Activated CD4-positive, alpha-beta T cell treated with anti-CD3 and anti-CD28 coated beads, Interleukin-2, amount 50 U/mL, for 24 hours (primary cell): Measurements from ENCODE around the gene KAT5.
"Not testable (repeated sequence)": the region's sequence is repeated elsewhere in the genome, so short reads cannot be mapped to it uniquely, and the experiment has no call there.

Source experiments
- DNase-seq, 2 donors: peaks; one replicate each; pipeline ENCODE4 v3.0.0-alpha.2; 2020; ENCODE audit warnings: low read depth in 1 of 2, low spot score in 1 of 2

KAT5 gene

DNA sequence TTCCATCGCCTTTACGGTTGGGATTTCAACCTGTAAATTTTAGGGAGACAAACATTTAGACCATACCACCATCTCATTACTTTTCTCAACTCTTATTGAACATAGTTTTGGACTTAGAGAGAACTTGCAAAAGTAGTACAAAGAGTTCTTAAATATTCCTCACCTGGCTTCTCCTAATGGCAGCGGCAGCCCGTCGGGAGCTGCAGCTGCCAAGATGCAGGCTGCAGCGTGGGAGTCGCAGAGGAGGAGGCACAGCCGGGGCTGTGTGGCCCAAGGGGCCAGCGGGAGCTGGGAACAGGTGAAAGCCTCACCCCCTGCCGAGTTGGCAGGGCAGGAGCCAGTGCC, 31.6 kb downstream of the KAT5 start:
- no peak for DNase-seq

DNA sequence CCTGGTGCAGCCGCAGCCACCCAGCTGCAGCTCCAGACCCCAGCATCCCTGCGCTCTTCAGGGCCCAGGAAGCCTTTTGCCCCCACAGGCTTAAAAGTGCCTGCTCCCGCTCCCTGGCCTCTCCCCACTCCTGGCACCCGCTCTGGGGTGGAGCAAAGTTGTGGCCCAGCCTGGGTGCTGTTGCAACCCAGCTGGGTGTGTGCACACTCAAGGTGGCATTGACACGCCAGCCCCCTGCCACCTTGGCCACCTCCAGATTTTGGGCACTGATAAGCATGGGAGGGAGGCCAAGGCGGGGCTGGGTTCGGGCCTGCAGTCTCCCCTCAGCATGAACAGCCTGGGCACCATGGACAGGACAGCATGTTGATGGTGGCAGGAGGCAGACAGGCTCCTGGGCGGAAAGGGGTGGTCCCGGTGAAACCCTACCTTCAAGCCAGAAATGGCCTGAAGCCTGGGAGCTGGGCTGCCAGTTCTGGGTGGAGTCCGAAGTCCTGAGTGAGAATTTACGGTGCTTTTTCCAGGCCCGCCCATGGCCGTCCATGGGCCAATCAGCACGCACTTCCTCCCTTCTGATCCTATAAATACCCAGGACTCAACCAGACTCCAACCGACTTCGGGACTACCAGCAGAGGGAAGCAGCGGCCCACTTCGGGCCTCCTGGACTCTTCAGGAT, 32.1 kb downstream of the KAT5 start:
- no peak for DNase-seq

DNA sequence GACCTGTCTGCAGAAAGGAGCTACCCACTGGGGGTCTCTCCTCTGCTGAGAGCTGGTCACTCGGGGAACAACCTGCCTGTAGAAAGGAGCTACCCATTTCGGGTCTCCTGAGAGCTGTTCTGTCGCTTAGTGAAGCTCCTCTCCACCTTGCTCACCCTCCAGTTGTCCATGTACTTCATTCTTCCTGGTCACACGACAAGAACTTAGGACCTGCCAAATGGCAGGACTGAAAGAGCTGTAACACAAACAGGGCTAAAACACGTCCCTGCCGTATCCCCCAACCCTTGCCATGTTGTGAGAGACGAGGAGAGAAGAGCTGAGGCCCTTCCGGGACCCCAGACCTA, 32.6 kb downstream of the KAT5 start:
- no peak for DNase-seq

DNA sequence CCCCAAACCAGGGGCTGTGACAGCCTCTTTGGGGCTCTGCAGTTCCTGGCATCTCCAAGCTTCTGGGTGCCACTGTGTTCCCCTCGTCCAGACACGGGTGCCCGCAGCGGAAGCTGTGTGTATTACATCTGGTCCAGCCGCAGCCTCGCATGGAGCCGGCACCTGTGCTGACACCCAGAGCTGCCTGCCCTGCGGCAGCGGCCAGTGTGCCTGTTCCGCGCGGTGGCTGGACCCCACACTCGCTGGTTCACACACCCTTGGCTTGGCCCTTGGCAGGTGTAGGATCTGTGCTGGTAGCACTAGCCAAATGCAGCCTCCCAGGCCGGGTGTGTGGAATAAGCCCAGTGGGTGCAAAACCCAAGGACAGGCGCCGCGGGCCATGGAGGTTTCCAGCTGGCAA, 33.0 kb downstream of the KAT5 start:
- DNase-seq, result no peak

DNA sequence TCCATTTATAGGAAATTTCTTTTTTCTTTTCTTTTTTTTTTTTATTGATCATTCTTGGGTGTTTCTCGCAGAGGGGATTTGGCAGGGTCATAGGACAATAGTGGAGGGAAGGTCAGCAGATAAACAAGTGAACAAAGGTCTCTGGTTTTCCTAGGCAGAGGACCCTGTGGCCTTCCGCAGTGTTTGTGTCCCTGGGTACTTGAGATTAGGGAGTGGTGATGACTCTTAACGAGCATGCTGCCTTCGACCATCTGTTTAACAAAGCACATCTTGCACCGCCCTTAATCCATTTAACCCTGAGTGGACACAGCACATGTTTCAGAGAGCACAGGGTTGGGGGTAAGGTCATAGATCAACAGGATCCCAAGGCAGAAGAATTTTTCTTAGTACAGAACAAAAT, 50.1 kb downstream of the KAT5 start:
- DNase-seq, result not testable (repeated sequence)

DNA sequence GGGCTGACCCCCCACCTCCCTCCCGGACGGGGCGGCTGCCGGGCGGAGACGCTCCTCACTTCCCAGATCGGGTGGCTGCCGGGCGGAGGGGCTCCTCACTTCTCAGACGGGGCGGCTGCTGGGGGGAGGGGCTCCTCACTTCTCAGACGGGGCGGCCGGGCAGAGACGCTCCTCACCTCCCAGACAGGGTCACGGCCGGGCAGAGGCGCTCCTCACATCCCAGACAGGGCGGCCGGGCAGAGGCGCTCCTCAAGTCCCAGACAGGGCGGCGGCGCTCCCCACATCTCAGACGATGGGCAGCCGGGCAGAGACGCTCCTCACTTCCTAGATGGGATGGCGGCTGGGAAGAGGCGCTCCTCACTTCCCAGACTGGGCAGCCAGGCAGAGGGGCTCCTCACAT, 50.8 kb downstream of the KAT5 start:
- not testable (repeated sequence) for DNase-seq

DNA sequence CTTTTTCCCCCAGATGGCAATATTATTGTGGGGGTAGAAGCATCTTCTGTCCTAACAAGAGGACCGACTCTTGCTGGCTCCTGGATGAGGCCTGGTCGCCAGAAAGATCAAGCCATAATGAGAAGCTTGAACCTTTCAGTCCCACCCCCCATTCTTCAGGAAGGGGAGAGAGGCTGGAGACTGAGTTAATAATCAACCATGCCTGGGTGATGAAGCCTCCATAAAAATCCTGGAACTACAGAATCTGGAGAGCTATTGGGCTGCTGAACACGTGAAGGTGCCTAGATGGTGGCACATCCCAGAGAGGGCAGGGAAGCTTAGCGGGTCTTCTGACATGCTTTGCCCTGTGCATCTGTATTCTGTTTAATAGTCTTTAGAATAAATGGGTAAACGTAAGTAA, 52.4 kb downstream of the KAT5 start:
- no peak for DNase-seq

DNA sequence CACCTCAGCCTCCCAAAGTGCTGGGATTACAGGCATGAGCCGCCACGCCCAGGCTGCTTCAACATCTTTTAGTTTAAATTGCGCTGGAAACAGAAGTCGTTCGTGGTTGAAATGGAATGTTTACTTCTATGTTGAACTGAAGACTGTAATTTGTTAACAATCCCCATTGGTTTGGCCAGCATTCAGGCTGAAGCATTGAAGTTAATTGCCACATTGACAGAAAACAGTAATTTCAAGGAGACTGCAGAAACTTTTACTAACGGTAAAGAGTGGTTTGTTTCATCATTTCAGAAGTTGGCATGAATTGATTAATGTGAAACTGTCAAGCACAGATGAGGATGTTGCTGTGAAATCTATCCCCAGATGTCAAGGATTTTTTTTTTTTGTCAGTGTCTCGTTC, 54.5 kb downstream of the KAT5 start:
- DNase-seq, result no peak

DNA sequence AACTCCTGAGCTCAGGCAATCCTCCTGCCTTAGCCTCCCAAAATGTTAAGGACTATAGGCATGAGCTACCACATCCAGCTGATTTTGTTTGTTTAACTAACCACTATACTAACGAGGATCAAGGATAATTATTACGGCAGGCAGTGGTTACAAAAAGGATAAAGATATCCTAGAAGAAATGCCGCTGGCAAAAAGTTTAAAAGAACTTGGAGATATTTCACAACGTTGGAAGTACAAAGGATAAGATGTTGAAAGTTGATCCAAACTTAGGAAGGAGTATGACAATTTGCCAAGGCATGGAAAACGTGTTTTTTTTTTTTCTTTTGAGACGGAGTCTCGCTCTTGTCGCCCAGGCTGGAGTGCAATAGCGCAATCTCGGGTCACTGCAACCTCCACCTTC, 55.4 kb downstream of the KAT5 start:
- no peak for DNase-seq

DNA sequence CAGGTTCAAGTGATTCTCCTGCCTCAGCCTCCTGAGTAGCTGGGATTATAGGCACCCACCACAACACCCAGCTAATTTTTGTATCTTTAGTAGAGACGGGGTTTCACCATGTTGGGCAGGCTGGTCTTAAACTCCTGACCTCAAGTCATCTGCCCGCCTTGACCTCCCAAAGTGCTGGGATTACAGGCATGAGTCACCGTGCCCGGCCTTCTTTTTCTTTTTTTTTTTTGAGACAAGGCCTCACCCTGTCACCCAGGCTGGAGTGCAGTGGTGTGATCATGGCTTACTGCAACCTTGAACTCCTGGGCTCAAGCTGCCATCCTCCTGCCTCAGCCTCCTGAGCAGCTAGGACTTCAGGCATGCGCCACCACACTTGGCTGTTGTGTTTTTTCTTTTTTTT, 55.8 kb downstream of the KAT5 start:
- not testable (repeated sequence) for DNase-seq
